Measurements from ENCODE around the gene TMEM51. TPM values are rescaled to one million over a fixed set of nuclear protein-coding genes. Genes with fewer than 3 reads are reported as not detected.

TMEM51 gene
- total and polyA plus RNA-seq, 2 of the 13 experiments (the other 11 are each of a cell fraction or from before 2014, with no cell fraction given), result 12.2 to 22.3 TPM

DNA sequence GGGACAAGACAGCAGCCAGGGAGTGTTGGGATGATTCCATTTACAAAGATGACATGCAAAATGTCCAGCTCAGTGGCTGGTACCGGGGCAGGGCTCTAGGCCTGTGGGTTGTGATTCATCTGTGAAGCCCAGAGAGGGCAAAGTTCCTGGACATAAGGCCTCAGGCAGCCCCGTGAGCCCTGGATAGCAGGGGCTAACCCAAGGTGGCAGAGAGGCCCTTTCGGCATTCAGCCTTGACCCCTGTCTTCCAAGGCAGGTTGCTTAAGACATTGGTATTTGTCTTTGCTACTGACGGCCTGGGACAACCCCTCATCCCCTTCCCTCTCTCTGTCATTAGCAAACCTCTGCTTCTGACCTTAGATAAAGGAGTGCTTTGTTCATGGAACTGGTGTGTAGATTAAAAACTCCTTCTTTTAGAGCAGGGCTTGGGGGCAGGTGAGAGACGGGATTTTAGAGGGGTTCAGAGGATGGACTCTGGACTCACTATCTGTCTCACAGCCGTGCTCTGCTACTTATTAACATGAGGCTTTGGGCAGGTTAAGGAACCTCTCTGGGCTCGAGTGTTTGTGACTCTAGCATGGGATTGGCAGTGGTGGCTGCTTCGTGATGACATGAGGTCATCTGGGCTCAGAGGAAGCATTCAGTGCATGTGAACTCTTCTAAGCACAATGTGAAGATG is 36.3 kb downstream of the TMEM51 start (continued):
- TF ChIP-seq, protein P1, sequence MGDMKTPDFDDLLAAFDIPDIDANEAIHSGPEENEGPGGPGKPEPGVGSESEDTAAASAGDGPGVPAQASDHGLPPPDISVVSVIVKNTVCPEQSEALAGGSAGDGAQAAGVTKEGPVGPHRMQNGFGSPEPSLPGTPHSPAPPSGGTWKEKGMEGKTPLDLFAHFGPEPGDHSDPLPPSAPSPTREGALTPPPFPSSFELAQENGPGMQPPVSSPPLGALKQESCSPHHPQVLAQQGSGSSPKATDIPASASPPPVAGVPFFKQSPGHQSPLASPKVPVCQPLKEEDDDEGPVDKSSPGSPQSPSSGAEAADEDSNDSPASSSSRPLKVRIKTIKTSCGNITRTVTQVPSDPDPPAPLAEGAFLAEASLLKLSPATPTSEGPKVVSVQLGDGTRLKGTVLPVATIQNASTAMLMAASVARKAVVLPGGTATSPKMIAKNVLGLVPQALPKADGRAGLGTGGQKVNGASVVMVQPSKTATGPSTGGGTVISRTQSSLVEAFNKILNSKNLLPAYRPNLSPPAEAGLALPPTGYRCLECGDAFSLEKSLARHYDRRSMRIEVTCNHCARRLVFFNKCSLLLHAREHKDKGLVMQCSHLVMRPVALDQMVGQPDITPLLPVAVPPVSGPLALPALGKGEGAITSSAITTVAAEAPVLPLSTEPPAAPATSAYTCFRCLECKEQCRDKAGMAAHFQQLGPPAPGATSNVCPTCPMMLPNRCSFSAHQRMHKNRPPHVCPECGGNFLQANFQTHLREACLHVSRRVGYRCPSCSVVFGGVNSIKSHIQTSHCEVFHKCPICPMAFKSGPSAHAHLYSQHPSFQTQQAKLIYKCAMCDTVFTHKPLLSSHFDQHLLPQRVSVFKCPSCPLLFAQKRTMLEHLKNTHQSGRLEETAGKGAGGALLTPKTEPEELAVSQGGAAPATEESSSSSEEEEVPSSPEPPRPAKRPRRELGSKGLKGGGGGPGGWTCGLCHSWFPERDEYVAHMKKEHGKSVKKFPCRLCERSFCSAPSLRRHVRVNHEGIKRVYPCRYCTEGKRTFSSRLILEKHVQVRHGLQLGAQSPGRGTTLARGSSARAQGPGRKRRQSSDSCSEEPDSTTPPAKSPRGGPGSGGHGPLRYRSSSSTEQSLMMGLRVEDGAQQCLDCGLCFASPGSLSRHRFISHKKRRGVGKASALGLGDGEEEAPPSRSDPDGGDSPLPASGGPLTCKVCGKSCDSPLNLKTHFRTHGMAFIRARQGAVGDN (CRISPR knock-in tag; IDR thresholded peaks at IDR 0.05), result peak; percentile 76
- TF ChIP-seq, protein P2, sequence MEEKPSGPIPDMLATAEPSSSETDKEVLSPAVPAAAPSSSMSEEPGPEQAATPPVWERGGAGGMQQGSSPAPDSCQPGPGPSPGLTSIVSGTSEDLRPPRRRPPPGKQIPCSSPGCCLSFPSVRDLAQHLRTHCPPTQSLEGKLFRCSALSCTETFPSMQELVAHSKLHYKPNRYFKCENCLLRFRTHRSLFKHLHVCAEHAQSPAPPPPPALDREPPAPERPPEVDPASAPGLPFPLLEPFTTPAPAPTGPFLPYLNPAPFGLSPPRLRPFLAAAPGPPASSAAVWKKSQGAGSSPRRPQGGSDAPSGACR (CRISPR knock-in tag; IDR thresholded peaks at IDR 0.05), result no peak
- TF ChIP-seq, protein P3, sequence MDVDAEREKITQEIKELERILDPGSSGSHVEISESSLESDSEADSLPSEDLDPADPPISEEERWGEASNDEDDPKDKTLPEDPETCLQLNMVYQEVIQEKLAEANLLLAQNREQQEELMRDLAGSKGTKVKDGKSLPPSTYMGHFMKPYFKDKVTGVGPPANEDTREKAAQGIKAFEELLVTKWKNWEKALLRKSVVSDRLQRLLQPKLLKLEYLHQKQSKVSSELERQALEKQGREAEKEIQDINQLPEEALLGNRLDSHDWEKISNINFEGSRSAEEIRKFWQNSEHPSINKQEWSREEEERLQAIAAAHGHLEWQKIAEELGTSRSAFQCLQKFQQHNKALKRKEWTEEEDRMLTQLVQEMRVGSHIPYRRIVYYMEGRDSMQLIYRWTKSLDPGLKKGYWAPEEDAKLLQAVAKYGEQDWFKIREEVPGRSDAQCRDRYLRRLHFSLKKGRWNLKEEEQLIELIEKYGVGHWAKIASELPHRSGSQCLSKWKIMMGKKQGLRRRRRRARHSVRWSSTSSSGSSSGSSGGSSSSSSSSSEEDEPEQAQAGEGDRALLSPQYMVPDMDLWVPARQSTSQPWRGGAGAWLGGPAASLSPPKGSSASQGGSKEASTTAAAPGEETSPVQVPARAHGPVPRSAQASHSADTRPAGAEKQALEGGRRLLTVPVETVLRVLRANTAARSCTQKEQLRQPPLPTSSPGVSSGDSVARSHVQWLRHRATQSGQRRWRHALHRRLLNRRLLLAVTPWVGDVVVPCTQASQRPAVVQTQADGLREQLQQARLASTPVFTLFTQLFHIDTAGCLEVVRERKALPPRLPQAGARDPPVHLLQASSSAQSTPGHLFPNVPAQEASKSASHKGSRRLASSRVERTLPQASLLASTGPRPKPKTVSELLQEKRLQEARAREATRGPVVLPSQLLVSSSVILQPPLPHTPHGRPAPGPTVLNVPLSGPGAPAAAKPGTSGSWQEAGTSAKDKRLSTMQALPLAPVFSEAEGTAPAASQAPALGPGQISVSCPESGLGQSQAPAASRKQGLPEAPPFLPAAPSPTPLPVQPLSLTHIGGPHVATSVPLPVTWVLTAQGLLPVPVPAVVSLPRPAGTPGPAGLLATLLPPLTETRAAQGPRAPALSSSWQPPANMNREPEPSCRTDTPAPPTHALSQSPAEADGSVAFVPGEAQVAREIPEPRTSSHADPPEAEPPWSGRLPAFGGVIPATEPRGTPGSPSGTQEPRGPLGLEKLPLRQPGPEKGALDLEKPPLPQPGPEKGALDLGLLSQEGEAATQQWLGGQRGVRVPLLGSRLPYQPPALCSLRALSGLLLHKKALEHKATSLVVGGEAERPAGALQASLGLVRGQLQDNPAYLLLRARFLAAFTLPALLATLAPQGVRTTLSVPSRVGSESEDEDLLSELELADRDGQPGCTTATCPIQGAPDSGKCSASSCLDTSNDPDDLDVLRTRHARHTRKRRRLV (CRISPR knock-in tag; IDR thresholded peaks at IDR 0.05), result no peak
- TF ChIP-seq, protein P4, sequence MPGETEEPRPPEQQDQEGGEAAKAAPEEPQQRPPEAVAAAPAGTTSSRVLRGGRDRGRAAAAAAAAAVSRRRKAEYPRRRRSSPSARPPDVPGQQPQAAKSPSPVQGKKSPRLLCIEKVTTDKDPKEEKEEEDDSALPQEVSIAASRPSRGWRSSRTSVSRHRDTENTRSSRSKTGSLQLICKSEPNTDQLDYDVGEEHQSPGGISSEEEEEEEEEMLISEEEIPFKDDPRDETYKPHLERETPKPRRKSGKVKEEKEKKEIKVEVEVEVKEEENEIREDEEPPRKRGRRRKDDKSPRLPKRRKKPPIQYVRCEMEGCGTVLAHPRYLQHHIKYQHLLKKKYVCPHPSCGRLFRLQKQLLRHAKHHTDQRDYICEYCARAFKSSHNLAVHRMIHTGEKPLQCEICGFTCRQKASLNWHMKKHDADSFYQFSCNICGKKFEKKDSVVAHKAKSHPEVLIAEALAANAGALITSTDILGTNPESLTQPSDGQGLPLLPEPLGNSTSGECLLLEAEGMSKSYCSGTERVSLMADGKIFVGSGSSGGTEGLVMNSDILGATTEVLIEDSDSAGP (CRISPR knock-in tag; IDR thresholded peaks at IDR 0.05; ENCODE audit: borderline replicate concordance), result peak; percentile 55; the same call in 1 of the 2 replicates
- TF ChIP-seq KLF6 (CRISPR knock-in tag; IDR thresholded peaks at IDR 0.05) (0 out of 2 replicates have a peak, but pooled peaks have one; percentile 27), ZNF788 (CRISPR knock-in tag; IDR thresholded peaks at IDR 0.05; ENCODE audit: borderline replicate concordance) (peak; percentile 82), TARDBP (CRISPR knock-in tag; IDR thresholded peaks at IDR 0.05) (peak; percentile 82), ZNF746 (CRISPR knock-in tag; IDR thresholded peaks at IDR 0.05) (peak; percentile 57; the same call in 1 of the 2 replicates), DMAP1 (CRISPR knock-in tag; IDR thresholded peaks at IDR 0.05) (peak; percentile 11; the same call in 1 of the 2 replicates), SSRP1 (CRISPR knock-in tag; IDR thresholded peaks at IDR 0.05) (peak; percentile 44), BORCS8-MEF2B (CRISPR knock-in tag; IDR thresholded peaks at IDR 0.05) (peak; percentile 36; the same call in 1 of the 2 replicates), ETV5 (CRISPR knock-in tag; IDR thresholded peaks at IDR 0.05; ENCODE audit: borderline replicate concordance) (peak; percentile 57)
- TF ChIP-seq, protein P5, sequence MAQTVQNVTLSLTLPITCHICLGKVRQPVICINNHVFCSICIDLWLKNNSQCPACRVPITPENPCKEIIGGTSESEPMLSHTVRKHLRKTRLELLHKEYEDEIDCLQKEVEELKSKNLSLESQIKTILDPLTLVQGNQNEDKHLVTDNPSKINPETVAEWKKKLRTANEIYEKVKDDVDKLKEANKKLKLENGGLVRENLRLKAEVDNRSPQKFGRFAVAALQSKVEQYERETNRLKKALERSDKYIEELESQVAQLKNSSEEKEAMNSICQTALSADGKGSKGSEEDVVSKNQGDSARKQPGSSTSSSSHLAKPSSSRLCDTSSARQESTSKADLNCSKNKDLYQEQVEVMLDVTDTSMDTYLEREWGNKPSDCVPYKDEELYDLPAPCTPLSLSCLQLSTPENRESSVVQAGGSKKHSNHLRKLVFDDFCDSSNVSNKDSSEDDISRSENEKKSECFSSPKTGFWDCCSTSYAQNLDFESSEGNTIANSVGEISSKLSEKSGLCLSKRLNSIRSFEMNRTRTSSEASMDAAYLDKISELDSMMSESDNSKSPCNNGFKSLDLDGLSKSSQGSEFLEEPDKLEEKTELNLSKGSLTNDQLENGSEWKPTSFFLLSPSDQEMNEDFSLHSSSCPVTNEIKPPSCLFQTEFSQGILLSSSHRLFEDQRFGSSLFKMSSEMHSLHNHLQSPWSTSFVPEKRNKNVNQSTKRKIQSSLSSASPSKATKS (CRISPR knock-in tag; IDR thresholded peaks at IDR 0.05), result no peak
- TF ChIP-seq, protein P6, sequence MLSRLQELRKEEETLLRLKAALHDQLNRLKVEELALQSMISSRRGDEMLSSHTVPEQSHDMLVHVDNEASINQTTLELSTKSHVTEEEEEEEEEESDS (CRISPR knock-in tag; IDR thresholded peaks at IDR 0.05; ENCODE audit: borderline replicate concordance), result no peak
